GM12878 (cell line): Measurements from ENCODE around the gene CCDC51. TPM values are rescaled to one million over a fixed set of nuclear protein-coding genes. Genes with fewer than 3 reads are reported as not detected.
A peak's percentile ranks its signal among the peaks of the same experiment; 100 is the strongest.

Experiments used
- ATF3 ChIP-seq: IDR thresholded peaks from 2 replicates; pipeline ENCODE4 v1.6.1; 2011; ENCODE audit warnings: low read depth, mild to moderate bottlenecking, low read length, moderate library complexity, borderline replicate concordance; ENCODE audit errors: extremely low read depth
- BCL11A ChIP-seq: IDR thresholded peaks from 2 replicates; pipeline ENCODE4 v1.6.1; 2011; ENCODE audit warnings: low read depth, low read length
- CEBPB ChIP-seq, 2 experiments: fragments of 150-350 bp in 1 of 2; IDR thresholded peaks; 2 replicates each; pipeline ENCODE4 v1.6.1; 2012 to 2014; ENCODE audit warnings: low read depth in 2 of 2, low read length in 2 of 2, borderline replicate concordance in 1 of 2, inconsistent platforms in 1 of 2
- DPF2 ChIP-seq: fragments of 450-650 bp; IDR thresholded peaks from 2 replicates; pipeline ENCODE4 v1.6.1; 2017; ENCODE audit warnings: mild to moderate bottlenecking
- E2F8 ChIP-seq: fragments of 450-650 bp; IDR thresholded peaks from 2 replicates; pipeline ENCODE4 v1.6.1; 2018; ENCODE audit warnings: mild to moderate bottlenecking, low read depth, moderate library complexity; ENCODE audit not compliant: partially characterized antibody
- FOXM1 ChIP-seq: IDR thresholded peaks from 2 replicates; pipeline ENCODE4 v1.6.1; 2012; ENCODE audit warnings: low read depth, mild to moderate bottlenecking, inconsistent platforms, low read length, moderate library complexity
- JUNB ChIP-seq: IDR thresholded peaks from 2 replicates; pipeline ENCODE4 v1.6.1; 2016; ENCODE audit warnings: antibody characterized with exemption, mild to moderate bottlenecking
- KDM1A ChIP-seq: fragments of 200-600 bp; sonication (generic); IDR thresholded peaks from 2 replicates; pipeline ENCODE4 v1.6.1; 2016; ENCODE audit warnings: borderline replicate concordance
- MXI1 ChIP-seq: fragments of 150-350 bp; IDR thresholded peaks from 2 replicates; pipeline ENCODE4 v1.6.1; 2011; ENCODE audit warnings: low read depth, mild to moderate bottlenecking, inconsistent platforms, low read length, improper control_type of control experiment
- NFYB ChIP-seq: IDR thresholded peaks from 2 replicates; pipeline ENCODE4 v1.6.1; 2011; ENCODE audit warnings: low read depth, mild to moderate bottlenecking, low read length, improper control_type of control experiment, moderate library complexity; ENCODE audit not compliant: insufficient read depth
- NR2C1 ChIP-seq: fragments of 450-650 bp; IDR thresholded peaks from 2 replicates; pipeline ENCODE4 v1.6.1; 2017; ENCODE audit warnings: antibody characterized with exemption, mild to moderate bottlenecking, moderate library complexity
- NR2C2 ChIP-seq: IDR thresholded peaks from 2 replicates; pipeline ENCODE4 v1.6.1; 2011; ENCODE audit warnings: borderline replicate concordance, low read depth; ENCODE audit not compliant: control insufficient read depth, insufficient read length
- PAX8 ChIP-seq: fragments of 450-650 bp; IDR thresholded peaks from 2 replicates; pipeline ENCODE4 v1.6.1; 2017; ENCODE audit warnings: mild to moderate bottlenecking, moderate library complexity
- PKNOX1 ChIP-seq: fragments of 450-650 bp; IDR thresholded peaks from 2 replicates; pipeline ENCODE4 v1.6.1; 2016; ENCODE audit warnings: mild to moderate bottlenecking
- SKIL ChIP-seq: fragments of 450-650 bp; IDR thresholded peaks from 2 replicates; pipeline ENCODE4 v1.6.1; 2017; ENCODE audit warnings: mild to moderate bottlenecking, low read depth, inconsistent platforms; ENCODE audit not compliant: poor library complexity, severe bottlenecking
- SUZ12 ChIP-seq: fragments of 200-600 bp; sonication (generic); IDR thresholded peaks from one replicate; pipeline ENCODE4 v1.6.1; 2018; ENCODE audit warnings: antibody characterized with exemption, mild to moderate bottlenecking; ENCODE audit not compliant: unreplicated experiment
- USF1 ChIP-seq: IDR thresholded peaks from 2 replicates; pipeline ENCODE4 v1.6.1; 2011; ENCODE audit warnings: borderline replicate concordance, low read depth, mild to moderate bottlenecking, moderate library complexity, mixed read lengths, low read length; ENCODE audit not compliant: insufficient read depth; ENCODE audit errors: extremely low read length
- YY1 ChIP-seq: IDR thresholded peaks from 2 replicates; pipeline ENCODE4 v1.6.1; 2011; ENCODE audit warnings: low read depth, mild to moderate bottlenecking, low read length
- ZBTB33 ChIP-seq: fragments of 450-650 bp; IDR thresholded peaks from 2 replicates; pipeline ENCODE4 v1.6.1; 2017; ENCODE audit warnings: mild to moderate bottlenecking
- ZNF207 ChIP-seq: fragments of 450-650 bp; IDR thresholded peaks from 2 replicates; pipeline ENCODE4 v1.6.1; 2014; ENCODE audit warnings: antibody characterized with exemption, mild to moderate bottlenecking, borderline replicate concordance
- polyA plus RNA-seq, 11 experiments: library from polyadenylated mRNA; depleted of rRNA in 4 of 11; unstranded in 6 of 11; stranded (reverse) in 5 of 11; fragments of >200 nt; fragmentation: Nextera tagmentation in 4 of 11; fragmentation: Illumina TruSeq in 1 of 11; extraction: Ambion mirVana in 4 of 11; extraction: Trizol in 1 of 11; gene quantifications; 1 replicate in 1 of 11; 2 replicates in 10 of 11; pipeline versions ENCODE4 v1.2.1 to v1.2.3, GENCODE V29; 2011 to 2016; ENCODE audit warnings: inconsistent platforms in 2 of 11, missing spikeins in 2 of 11, low read depth in 1 of 11
- total RNA-seq, 4 experiments: library from RNA; depleted of rRNA in 3 of 4; stranded (reverse); fragments of >200 nt in 3 of 4; fragmentation: Illumina TruSeq in 1 of 4; extraction: Trizol in 1 of 4; gene quantifications; 2 replicates each; pipeline versions ENCODE4 v1.2.1 to v1.2.3, GENCODE V29; 2013 to 2021

The CCDC51 gene
- total and polyA plus RNA-seq, 10 of the 15 experiments (the other 5 are each of a cell fraction or from before 2014, with no cell fraction given): 10.6 to 54.9 (median 28.5) TPM

GRCh38 chr3:48446425-48447193 lies 6.7 kb upstream of the CCDC51 start, which contains the start of gene ATRIP (continued):
- TF ChIP-seq ZBTB33: no peak
- no peak for TF ChIP-seq SUZ12
- TF ChIP-seq FOXM1: no peak
- TF ChIP-seq PKNOX1: peak; percentile 76
- TF ChIP-seq JUNB: no peak
- TF ChIP-seq DPF2: peak; percentile 86; the same call in 1 of the 2 replicates
- TF ChIP-seq MXI1: peak; percentile 95
- TF ChIP-seq KDM1A: no peak
- no peak for TF ChIP-seq E2F8
- no peak for TF ChIP-seq PAX8
- peak; percentile 70; the same call in 1 of the 2 replicates for TF ChIP-seq YY1
- peak; percentile 77; the same call in 1 of the 2 replicates for TF ChIP-seq NFYB
- TF ChIP-seq ATF3: peak; percentile 85; the same call in 1 of the 2 replicates
- peak; percentile 81; the same call in 1 of the 2 replicates for TF ChIP-seq ZNF207
- TF ChIP-seq NR2C2: no peak
- peak; percentile 43 for TF ChIP-seq NR2C1
- TF ChIP-seq SKIL: no peak
- no peak for TF ChIP-seq USF1
- no peak for TF ChIP-seq BCL11A
- TF ChIP-seq CEBPB (IDR thresholded peaks at IDR 0.05; ENCODE audit: borderline replicate concordance in 1 of 2, low read depth in 2 of 2, low read length in 2 of 2): no peak
